ENCODE measurements around the gene CHMP3. TPM values are rescaled to one million over a fixed set of nuclear protein-coding genes. Genes with fewer than 3 reads are reported as not detected.
A peak's percentile ranks its signal among the peaks of the same experiment; 100 is the strongest.

The CHMP3 gene
- total and polyA plus RNA-seq, 2 donors from 2014 or later, result 123 to 162 TPM

- FAIRE-seq, result no peak
- Histone ChIP-seq H3K27me3 (ENCODE audit: control insufficient read depth, insufficient read depth, low read length) (no peaks in the 10 kb centered on the region), H3K27ac (ENCODE audit: low read depth in 2 of 2, low read length in 2 of 2) (no peak overlapping the region), H3K9ac (ENCODE audit: low read length in 3 of 3) (no peak overlapping the region), H3K9me3 (ENCODE audit: control insufficient read depth in 2 of 3, insufficient read depth in 1 of 3, low read length in 3 of 3) (no peaks in the 10 kb centered on the region), H3K4me1 (ENCODE audit: control insufficient read depth in 2 of 3, insufficient read depth in 2 of 3, low read depth in 1 of 3, low read length in 3 of 3) (peaks cover 5 to 10% (median 6%) of the 10 kb centered on the region in 3 donors), H3K36me3 (ENCODE audit: control insufficient read depth in 2 of 3, insufficient read depth in 3 of 3, low read length in 3 of 3) (no peaks in the 10 kb centered on the region), H3K4me3 (ENCODE audit: low read length in 3 of 3) (no peak overlapping the region)
- TF ChIP-seq CTCF (IDR thresholded peaks at IDR 0.05; ENCODE audit: borderline replicate concordance, extremely low read depth, insufficient read depth), result no peak
- intact Hi-C loops (cut with DNase I), result no loop called here
- DNase-seq, result no peak
Measured at GRCh38 chr2:86566158-86566820, 3.0 kb upstream of the CHMP3 start.

GRCh38 chr2:86563650-86564061 lies 413 bp upstream of the CHMP3 start:
- TF ChIP-seq CTCF (IDR thresholded peaks at IDR 0.05; ENCODE audit: borderline replicate concordance, extremely low read depth, insufficient read depth), result no peak
- Histone ChIP-seq H3K9ac (ENCODE audit: low read length in 3 of 3) (peak overlapping the region; percentile 9 to 89 (median 86)), H3K27me3 (ENCODE audit: control insufficient read depth, insufficient read depth, low read length) (no peaks in the 10 kb centered on the region), H3K36me3 (ENCODE audit: control insufficient read depth in 2 of 3, insufficient read depth in 3 of 3, low read length in 3 of 3) (no peaks in the 10 kb centered on the region), H3K4me3 (ENCODE audit: low read length in 3 of 3) (peak overlapping the region; percentile 81 to 85 (median 82)), H3K4me1 (ENCODE audit: control insufficient read depth in 2 of 3, insufficient read depth in 2 of 3, low read depth in 1 of 3, low read length in 3 of 3) (peaks cover 5 to 10% (median 6%) of the 10 kb centered on the region in 3 donors), H3K9me3 (ENCODE audit: control insufficient read depth in 2 of 3, insufficient read depth in 1 of 3, low read length in 3 of 3) (no peaks in the 10 kb centered on the region), H3K27ac (ENCODE audit: low read depth in 2 of 2, low read length in 2 of 2) (peak overlapping the region; percentile 99)
- peak in 2 of 5 donors; percentile 23 to 60 for DNase-seq
- FAIRE-seq, result no peak
- intact Hi-C loops (cut with DNase I), result no loop called here

GRCh38 chr2:86562485-86562921 lies 740 bp downstream of the CHMP3 start:
- H3K9me3 ChIP-seq (ENCODE audit: control insufficient read depth in 2 of 3, insufficient read depth in 1 of 3, low read length in 3 of 3), result no peaks in the 10 kb centered on the region

More at GRCh38 chr2:86562485-86562921, 740 bp downstream of the CHMP3 start:
- H3K4me1 ChIP-seq (ENCODE audit: control insufficient read depth in 2 of 3, insufficient read depth in 2 of 3, low read depth in 1 of 3, low read length in 3 of 3), result peaks cover 5 to 10% (median 6%) of the 10 kb centered on the region in 3 donors
- peak overlapping the region; percentile 99 for H3K27ac ChIP-seq (ENCODE audit: low read depth in 2 of 2, low read length in 2 of 2)
- DNase-seq (no peak), FAIRE-seq (no peak)
- H3K27me3 ChIP-seq (ENCODE audit: control insufficient read depth, insufficient read depth, low read length), result no peaks in the 10 kb centered on the region
- peak overlapping the region; percentile 82 to 98 (median 85) for H3K4me3 ChIP-seq (ENCODE audit: low read length in 3 of 3)
- no peaks in the 10 kb centered on the region for H3K36me3 ChIP-seq (ENCODE audit: control insufficient read depth in 2 of 3, insufficient read depth in 3 of 3, low read length in 3 of 3)
- H3K9ac ChIP-seq (ENCODE audit: low read length in 3 of 3), result peak overlapping the region; percentile 86 to 92 (median 89)
- intact Hi-C loops (cut with DNase I), result no loop called here
- no peak for TF ChIP-seq CTCF (IDR thresholded peaks at IDR 0.05; ENCODE audit: borderline replicate concordance, extremely low read depth, insufficient read depth)

Measured in kidney (tissue), 14 donors.